DND-41 (cell line): ENCODE data around the gene RSBN1.
A peak's percentile ranks its signal among the peaks of the same experiment; 100 is the strongest.

Experiments used
- ATAC-seq: fragments of 200-7000 bp; cut with Tn5 transposase; 3 replicates; pipeline ENCODE4 v1.9.1; 2021; ENCODE audit warnings: low read depth; ENCODE audit not compliant: insufficient read depth
- DNase-seq: peaks from one replicate; pipeline ENCODE4 v3.0.0-alpha.2; 2020
- H2AFZ ChIP-seq: 2 replicates; pipeline ENCODE4 v1.6.0; 2012; ENCODE audit warnings: low read depth, low read length
- H3K27ac ChIP-seq: 2 replicates; pipeline ENCODE4 v1.5.1; 2012; ENCODE audit warnings: low read length, inconsistent platforms
- H3K27me3 ChIP-seq: fragments of 200-600 bp; sonication (generic); 2 replicates; pipeline ENCODE4 v1.6.0; 2012; ENCODE audit warnings: low read length, mild to moderate bottlenecking, inconsistent platforms; ENCODE audit not compliant: insufficient read depth, poor library complexity
- H3K36me3 ChIP-seq: 2 replicates; pipeline ENCODE4 v1.5.1; 2012; ENCODE audit warnings: low read length, inconsistent platforms; ENCODE audit not compliant: insufficient read depth
- H3K4me1 ChIP-seq: 2 replicates; pipeline ENCODE4 v1.5.1; 2012; ENCODE audit warnings: mild to moderate bottlenecking, low read length; ENCODE audit not compliant: insufficient read depth
- H3K4me2 ChIP-seq: 2 replicates; pipeline ENCODE4 v1.6.0; 2012; ENCODE audit warnings: mild to moderate bottlenecking, moderate library complexity, low read length, inconsistent platforms; ENCODE audit not compliant: insufficient read depth
- H3K4me3 ChIP-seq, 2 experiments: fragments of 200-600 bp in 1 of 2; shearing (Covaris generic) in 1 of 2; 2 replicates each; pipeline ENCODE4 v1.5.1; 2012 to 2016; ENCODE audit warnings: inconsistent platforms in 2 of 2, low read length in 2 of 2, mild to moderate bottlenecking in 2 of 2, low read depth in 1 of 2, moderate library complexity in 1 of 2
- H3K79me2 ChIP-seq: 2 replicates; pipeline ENCODE4 v1.6.0; 2012; ENCODE audit warnings: low read length, inconsistent platforms; ENCODE audit not compliant: insufficient read depth
- H3K9ac ChIP-seq: 2 replicates; pipeline ENCODE4 v1.6.0; 2012; ENCODE audit warnings: low read depth, mild to moderate bottlenecking, inconsistent platforms, low read length, moderate library complexity
- H3K9me3 ChIP-seq: 2 replicates; pipeline ENCODE4 v1.5.1; 2012; ENCODE audit warnings: low read length, moderate library complexity, mild to moderate bottlenecking, inconsistent platforms; ENCODE audit not compliant: insufficient read depth, severe bottlenecking
- H4K20me1 ChIP-seq: 2 replicates; pipeline ENCODE4 v1.6.0; 2012; ENCODE audit warnings: low read length; ENCODE audit not compliant: insufficient read depth
- CTCF ChIP-seq: IDR thresholded peaks from 2 replicates; pipeline ENCODE4 v1.5.1; 2012; ENCODE audit warnings: borderline replicate concordance, low read length, moderate library complexity, mild to moderate bottlenecking; ENCODE audit not compliant: poor library complexity, severe bottlenecking; ENCODE audit errors: extremely low read depth
- EZH2 ChIP-seq: IDR thresholded peaks from 3 replicates; pipeline ENCODE4 v1.6.1; 2012; ENCODE audit warnings: borderline replicate concordance, low read depth, mild to moderate bottlenecking, moderate library complexity, low read length, inconsistent platforms; ENCODE audit not compliant: severe bottlenecking

The RSBN1 gene

GRCh38 chr1:113800487-113800886 lies 11.8 kb downstream of the RSBN1 start:
- H3K4me3 ChIP-seq = peak overlapping the region in 1 of 2 experiments; percentile 2; a peak in 1 of 4 replicates
- ATAC-seq (no peak), DNase-seq (no peak)
- H3K4me2 ChIP-seq = no peak overlapping the region
- no peaks in the 10 kb centered on the region for H3K27me3 ChIP-seq
- TF ChIP-seq CTCF (no peak), EZH2 (no peak)
- H3K4me1 ChIP-seq = peaks cover 21% of the 10 kb centered on the region
- peaks cover 21% of the 10 kb centered on the region; the same call in 1 of the 2 replicates for H4K20me1 ChIP-seq
- peaks cover 37% of the 10 kb centered on the region for H3K36me3 ChIP-seq
- H3K27ac ChIP-seq = no peak overlapping the region
- no peaks in the 10 kb centered on the region for H3K9me3 ChIP-seq
- no peak overlapping the region for H3K9ac ChIP-seq
- H2AFZ ChIP-seq = no peak overlapping the region
- peaks cover 98% of the 10 kb centered on the region for H3K79me2 ChIP-seq

GRCh38 chr1:113797472-113797871 lies 14.8 kb downstream of the RSBN1 start:
- ATAC-seq (no peak), DNase-seq (no peak)
- Histone ChIP-seq H3K36me3 (peaks cover 58% of the 10 kb centered on the region), H4K20me1 (peaks cover 18% of the 10 kb centered on the region; the same call in 1 of the 2 replicates), H3K27me3 (no peaks in the 10 kb centered on the region), H3K4me2 (no peak overlapping the region), H3K79me2 (peaks cover 98% of the 10 kb centered on the region), H3K9ac (no peak overlapping the region), H3K4me1 (peaks cover 3% of the 10 kb centered on the region; the same call in 1 of the 2 replicates), H3K4me3 (no peak overlapping the region), H3K9me3 (no peaks in the 10 kb centered on the region), H3K27ac (no peak overlapping the region), H2AFZ (no peak overlapping the region)
- TF ChIP-seq CTCF (no peak), EZH2 (no peak)

GRCh38 chr1:113793878-113794834 lies 18.1 kb downstream of the RSBN1 start:
- peaks cover 98% of the 10 kb centered on the region for H3K79me2 ChIP-seq
- H4K20me1 ChIP-seq = peaks cover 21% of the 10 kb centered on the region
- H3K4me1 ChIP-seq = peaks cover 6% of the 10 kb centered on the region; the same call in 1 of the 2 replicates
- H3K36me3 ChIP-seq = peaks cover 74% of the 10 kb centered on the region
- no peak for DNase-seq
- H2AFZ ChIP-seq = no peak overlapping the region
- H3K9me3 ChIP-seq = no peaks in the 10 kb centered on the region
- no peak for ATAC-seq
- TF ChIP-seq EZH2 (no peak), CTCF (no peak)
- H3K9ac ChIP-seq = no peak overlapping the region
- no peak overlapping the region for H3K4me2 ChIP-seq
- no peak overlapping the region for H3K4me3 ChIP-seq
- no peaks in the 10 kb centered on the region for H3K27me3 ChIP-seq
- no peak overlapping the region for H3K27ac ChIP-seq
